HepG2 (cell line): ENCODE data around the gene IDUA. TPM values are rescaled to one million over a fixed set of nuclear protein-coding genes. Genes with fewer than 3 reads are reported as not detected.

ENCODE experiments used
- ATAC-seq: fragments of 200-7000 bp; cut with Tn5 transposase; 3 replicates; pipeline ENCODE4 v1.9.1; 2020; ENCODE audit warnings: mild to moderate bottlenecking, moderate library complexity
- BruUV-seq: library from RNA; stranded (reverse); fragments of 400-500 nt; replicated peaks from 2 replicates; lab custom pipeline; 2021; lab: Mats Ljungman, UMichigan
- CTCF ChIA-PET: fragments of 300-600 bp; formaldehyde crosslinking; extraction: SDS; loops from one replicate; lab custom pipeline; 2021; ENCODE audit warnings: low total read pairs, inconsistent platforms, low intra/inter-chr PET ratio; lab: Yijun Ruan, JAX
- POLR2A ChIA-PET: fragments of 350-600 bp; sonication (Branson Sonifier 250); formaldehyde crosslinking; loops from one replicate; lab custom pipeline; 2020; ENCODE audit warnings: antibody characterized with exemption, inconsistent platforms; lab: Yijun Ruan, JAX
- DNase-seq: peaks from one replicate; pipeline ENCODE4 v3.0.0-alpha.2; 2015; ENCODE audit warnings: low spot score
- FAIRE-seq: peaks from 3 replicates; lab custom pipeline; 2011; peaks lifted over from hg19 to GRCh38; lab: Jason Lieb, UNC
- H2AFZ ChIP-seq: one replicate; pipeline ENCODE4 v1.6.1; 2011; ENCODE audit warnings: low read length, inconsistent platforms
- H3K27ac ChIP-seq: fragments of 300-600 bp; 3 replicates; pipeline ENCODE4 v1.8.0; 2011; ENCODE audit warnings: mixed run types, mild to moderate bottlenecking, mixed read lengths, low read length, inconsistent platforms; ENCODE audit not compliant: insufficient read depth; ENCODE audit errors: extremely low read length
- H3K27me3 ChIP-seq, 2 experiments: fragments of 200-600 bp in 1 of 2; 2 replicates in 1 of 2; 3 replicates in 1 of 2; pipeline versions ENCODE4 v1.6.0 to v1.8.0; 2011; ENCODE audit warnings: low read length in 2 of 2, mild to moderate bottlenecking in 2 of 2, moderate library complexity in 2 of 2, inconsistent platforms in 1 of 2; ENCODE audit not compliant: insufficient read depth in 2 of 2, control insufficient read depth in 1 of 2
- H3K36me3 ChIP-seq, 2 experiments: fragments of 200-600 bp in 1 of 2; replicated peaks in 1 of 2; 2 replicates in 1 of 2; 3 replicates in 1 of 2; pipeline versions ENCODE4 v1.5.1 to v1.8.0; 2011; ENCODE audit warnings: low read length in 2 of 2, inconsistent platforms in 1 of 2; ENCODE audit not compliant: insufficient read depth in 2 of 2, control insufficient read depth in 1 of 2
- H3K4me1 ChIP-seq: 2 replicates; pipeline ENCODE4 v1.5.1; 2012; ENCODE audit warnings: low read length, inconsistent platforms; ENCODE audit not compliant: insufficient read depth
- H3K4me2 ChIP-seq: 2 replicates; pipeline ENCODE4 v1.6.0; 2011; ENCODE audit warnings: low read depth, low read length, inconsistent platforms
- H3K4me3 ChIP-seq, 3 experiments: fragments of 200-600 bp in 1 of 3; sonication (generic), shearing (Covaris generic) in 1 of 3; replicated peaks in 1 of 3; 2 replicates each; pipeline ENCODE4 v1.5.1; 2011 to 2016; ENCODE audit warnings: low read length in 3 of 3, inconsistent platforms in 2 of 3, low read depth in 2 of 3, mild to moderate bottlenecking in 2 of 3, control low read depth in 1 of 3, mixed read lengths in 1 of 3; ENCODE audit not compliant: insufficient read depth in 1 of 3
- H3K79me2 ChIP-seq: one replicate; pipeline ENCODE4 v1.6.1; 2011; ENCODE audit warnings: low read length, inconsistent platforms; ENCODE audit not compliant: insufficient read depth
- H3K9ac ChIP-seq: 2 replicates; pipeline ENCODE4 v1.6.0; 2011; ENCODE audit warnings: mild to moderate bottlenecking, low read depth, low read length, inconsistent platforms; ENCODE audit not compliant: insufficient read depth
- H3K9me3 ChIP-seq: 2 replicates; pipeline ENCODE4 v1.5.1; 2012; ENCODE audit warnings: mild to moderate bottlenecking, low read length
- H4K20me1 ChIP-seq: 2 replicates; pipeline ENCODE4 v1.6.0; 2011; ENCODE audit warnings: inconsistent platforms, mild to moderate bottlenecking, low read length, moderate library complexity; ENCODE audit not compliant: insufficient read depth
- EZH2 ChIP-seq: conservative IDR thresholded peaks from 2 replicates; pipeline ENCODE4 v1.6.1; 2012; ENCODE audit warnings: mild to moderate bottlenecking, low read depth, low read length, moderate library complexity
- FOSL2 ChIP-seq: sonication (generic); formaldehyde crosslinking; IDR thresholded peaks from 2 replicates; pipeline ENCODE4 v1.4.0; 2020; ENCODE audit warnings: missing genetic modification reagents
- FOXM1 ChIP-seq: sonication (generic); formaldehyde crosslinking; IDR thresholded peaks from 2 replicates; pipeline ENCODE4 v1.5.0; 2020; ENCODE audit warnings: missing genetic modification reagents
- HDAC2 ChIP-seq: sonication (generic); formaldehyde crosslinking; IDR thresholded peaks from 2 replicates; pipeline ENCODE4 v1.4.0; 2020; ENCODE audit warnings: missing genetic modification reagents
- KDM2A ChIP-seq: sonication (generic); formaldehyde crosslinking; IDR thresholded peaks from 2 replicates; pipeline ENCODE4 v1.4.0; 2020; ENCODE audit warnings: low read depth, missing genetic modification reagents, borderline replicate concordance
- NFATC3 ChIP-seq: sonication (generic); formaldehyde crosslinking; IDR thresholded peaks from 2 replicates; pipeline ENCODE4 v1.5.1; 2020; ENCODE audit warnings: mild to moderate bottlenecking, missing genetic modification reagents
- TRIM22 ChIP-seq: fragments of 450-650 bp; IDR thresholded peaks from 2 replicates; pipeline ENCODE4 v1.6.1; 2017
- ZBTB21 ChIP-seq: sonication (generic); formaldehyde crosslinking; IDR thresholded peaks from 2 replicates; pipeline ENCODE4 v1.4.0; 2020; ENCODE audit warnings: missing genetic modification reagents
- ZFX ChIP-seq: sonication (generic); formaldehyde crosslinking; IDR thresholded peaks from 2 replicates; pipeline ENCODE4 v1.4.0; 2020; ENCODE audit warnings: mild to moderate bottlenecking, low read depth, missing genetic modification reagents, moderate library complexity
- ZFY ChIP-seq: sonication (generic); formaldehyde crosslinking; IDR thresholded peaks from 2 replicates; pipeline ENCODE4 v1.4.0; 2020; ENCODE audit warnings: missing genetic modification reagents
- ZNF263 ChIP-seq: sonication (generic); formaldehyde crosslinking; IDR thresholded peaks from 2 replicates; pipeline ENCODE4 v1.4.0; 2020; ENCODE audit warnings: missing genetic modification reagents
- ZNF768 ChIP-seq: sonication (generic); formaldehyde crosslinking; IDR thresholded peaks from 2 replicates; pipeline ENCODE4 v1.4.0; 2020; ENCODE audit warnings: missing genetic modification reagents
- ZNF770 ChIP-seq: sonication (generic); formaldehyde crosslinking; IDR thresholded peaks from 2 replicates; pipeline ENCODE4 v1.5.0; 2020; ENCODE audit warnings: mild to moderate bottlenecking, missing genetic modification reagents
- ZNF781 ChIP-seq: sonication (generic); formaldehyde crosslinking; IDR thresholded peaks from 2 replicates; pipeline ENCODE4 v1.5.1; 2020; ENCODE audit warnings: borderline replicate concordance, mild to moderate bottlenecking, missing genetic modification reagents; ENCODE audit errors: not compliant biosample characterization
- ZNF841 ChIP-seq: sonication (generic); formaldehyde crosslinking; IDR thresholded peaks from 2 replicates; pipeline ENCODE4 v1.8.1; 2023; ENCODE audit warnings: missing genetic modification reagents, borderline replicate concordance
- WGBS: methylation state at CpG from one replicate; pipeline ENCODE4 v1.1.6; 2017; ENCODE audit warnings: low lambda C conversion rate; 5-methylcytosine and 5-hydroxymethylcytosine counted together
- in situ Hi-C: cut with HindIII; loops from 2 replicates; pipeline ENCODE4 v1.10.0; 2017; ENCODE audit warnings: low pct_unique_long_range_greater_than_20kb; ENCODE audit not compliant: extremely low pct_ligation_motif_present
- intact Hi-C: fragments of 100-400 bp; cut with micrococcal nuclease; formaldehyde crosslinking; loops from one replicate; pipeline ENCODE4 v1.10.0; 2022; ENCODE audit not compliant: unreplicated experiment
- polyA plus RNA-seq, 8 experiments: library from polyadenylated mRNA; depleted of rRNA in 3 of 8; stranded (reverse) in 7 of 8; unstranded in 1 of 8; fragments of >200 nt; fragmentation: Illumina TruSeq in 4 of 8; extraction: Trizol in 4 of 8; gene quantifications; 2 replicates each; pipeline versions ENCODE4 v1.2.1 to v1.2.3, GENCODE V29; 2011 to 2016; ENCODE audit warnings: low read depth in 4 of 8, missing spikeins in 1 of 8, mixed read lengths in 1 of 8; ENCODE audit not compliant: insufficient read depth in 1 of 8
- total RNA-seq, 5 experiments: library from RNA; depleted of rRNA; stranded (reverse); fragments of >200 nt; fragmentation: Illumina TruSeq; extraction: Trizol; gene quantifications; 2 replicates each; pipeline ENCODE4 v1.2.3, GENCODE V29; 2016; ENCODE audit warnings: low read depth in 1 of 5
- TF ChIP-seq, protein P1 (sequence below): sonication (generic); formaldehyde crosslinking; IDR thresholded peaks from 2 replicates; pipeline ENCODE4 v1.4.0; 2020; ENCODE audit warnings: missing genetic modification reagents

IDUA gene
- total and polyA plus RNA-seq, 2 of the 13 experiments (the other 11 are each of a cell fraction or from before 2014, with no cell fraction given) = 0.77 to 1.0 TPM

- Histone ChIP-seq H3K79me2 (no peaks in the 10 kb centered on the region), H4K20me1 (peaks cover 3% of the 10 kb centered on the region; the same call in 1 of the 2 replicates), H3K27ac (no peak overlapping the region), H3K4me1 (peaks cover 73% of the 10 kb centered on the region), H3K27me3 (peaks cover 40 to 91% of the 10 kb centered on the region in 2 experiments; a peak in 4 of 5 replicates), H3K36me3 (no peaks in the 10 kb centered on the region), H3K4me2 (peak overlapping the region; percentile 60), H3K9me3 (no peaks in the 10 kb centered on the region), H2AFZ (no peak overlapping the region), H3K4me3 (peak overlapping the region in 2 of 3 experiments; percentile 27 to 30; a peak in 2 of 6 replicates), H3K9ac (no peak overlapping the region)
- TF ChIP-seq ZFY (CRISPR knock-in tag) = peak; percentile 13; the same call in 1 of the 2 replicates
- TF ChIP-seq TRIM22 = no peak
- no peak for TF ChIP-seq FOXM1 (CRISPR knock-in tag)
- no peak for TF ChIP-seq ZBTB21 (CRISPR knock-in tag)
- peak; percentile 74 for TF ChIP-seq ZNF263 (CRISPR knock-in tag)
- peak; percentile 82 for TF ChIP-seq ZNF770
- TF ChIP-seq, protein P1, sequence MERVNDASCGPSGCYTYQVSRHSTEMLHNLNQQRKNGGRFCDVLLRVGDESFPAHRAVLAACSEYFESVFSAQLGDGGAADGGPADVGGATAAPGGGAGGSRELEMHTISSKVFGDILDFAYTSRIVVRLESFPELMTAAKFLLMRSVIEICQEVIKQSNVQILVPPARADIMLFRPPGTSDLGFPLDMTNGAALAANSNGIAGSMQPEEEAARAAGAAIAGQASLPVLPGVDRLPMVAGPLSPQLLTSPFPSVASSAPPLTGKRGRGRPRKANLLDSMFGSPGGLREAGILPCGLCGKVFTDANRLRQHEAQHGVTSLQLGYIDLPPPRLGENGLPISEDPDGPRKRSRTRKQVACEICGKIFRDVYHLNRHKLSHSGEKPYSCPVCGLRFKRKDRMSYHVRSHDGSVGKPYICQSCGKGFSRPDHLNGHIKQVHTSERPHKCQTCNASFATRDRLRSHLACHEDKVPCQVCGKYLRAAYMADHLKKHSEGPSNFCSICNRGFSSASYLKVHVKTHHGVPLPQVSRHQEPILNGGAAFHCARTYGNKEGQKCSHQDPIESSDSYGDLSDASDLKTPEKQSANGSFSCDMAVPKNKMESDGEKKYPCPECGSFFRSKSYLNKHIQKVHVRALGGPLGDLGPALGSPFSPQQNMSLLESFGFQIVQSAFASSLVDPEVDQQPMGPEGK (CRISPR knock-in tag) = peak; percentile 19; the same call in 1 of the 2 replicates
- peak; percentile 39; the same call in 1 of the 2 replicates for TF ChIP-seq EZH2
- 0 out of 2 replicates have a peak, but pooled peaks have one; percentile 21 for TF ChIP-seq HDAC2
- no peak for TF ChIP-seq ZNF781 (CRISPR knock-in tag)
- TF ChIP-seq ZFX (CRISPR knock-in tag) = peak; percentile 24; the same call in 1 of the 2 replicates
- TF ChIP-seq ZNF768 (CRISPR knock-in tag) = 0 out of 2 replicates have a peak, but pooled peaks have one; percentile 12
- TF ChIP-seq FOSL2 = peak; percentile 6; the same call in 1 of the 2 replicates
- no peak for TF ChIP-seq ZNF841
- no peak for TF ChIP-seq NFATC3 (CRISPR knock-in tag)
- TF ChIP-seq KDM2A (CRISPR knock-in tag) = 0 out of 2 replicates have a peak, but pooled peaks have one; percentile 22
- 6% methylated on average over 28 of the region's 35 CpGs for WGBS
- intact Hi-C loops = no loop called here
- in situ Hi-C loops = no loop called here
- ChIA-PET POLR2A (interaction anchor here (1.1 kb wide), 1 partner anchor 40 kb away, joined by 4 read pairs; no protein-coding TSS in a partner anchor), CTCF (no interaction called here)
- FAIRE-seq (no peak), DNase-seq (no peak), ATAC-seq (peak; percentile 17)
- BruUV-seq = no TSS peak
These were observed 47.2 kb downstream of the IDUA start for GRCh38 chr4:1033840-1034551.
